Central memory CD8-positive, alpha-beta T cell (primary cell): Measurements from ENCODE around the gene PLEKHH2.
"Not testable (repeated sequence)": the region's sequence is repeated elsewhere in the genome, so short reads cannot be mapped to it uniquely, and the experiment has no call there.

ENCODE experiments used
- ATAC-seq: fragments of 150-1000 bp; cut with Tn5 transposase; replicated peaks from 2 replicates; pipeline ENCODE4 v1.10.0; 2022; ENCODE audit warnings: mild to moderate bottlenecking, moderate FRiP score, moderate number of reproducible peaks; ENCODE audit not compliant: poor library complexity, severe bottlenecking; ENCODE audit errors: extremely low read depth
- DNase-seq, 2 donors: peaks; one replicate each; pipeline ENCODE4 v3.0.0; 2021; ENCODE audit warnings: low spot score in 2 of 2
- H3K27ac Mint-ChIP-seq: one replicate; pipeline ENCODE4 v1.8.0; 2022; ENCODE audit warnings: low read depth, mild to moderate bottlenecking, moderate library complexity, mixed read lengths
- H3K27me3 Mint-ChIP-seq: one replicate; pipeline ENCODE4 v1.8.0; 2022; ENCODE audit warnings: mixed read lengths
- H3K36me3 Mint-ChIP-seq: one replicate; pipeline ENCODE4 v1.8.0; 2022; ENCODE audit warnings: mild to moderate bottlenecking, moderate library complexity, mixed read lengths; ENCODE audit not compliant: insufficient read depth
- H3K4me1 Mint-ChIP-seq: one replicate; pipeline ENCODE4 v1.8.0; 2022; ENCODE audit warnings: mixed read lengths
- H3K4me3 Mint-ChIP-seq: one replicate; pipeline ENCODE4 v1.8.0; 2022; ENCODE audit warnings: mild to moderate bottlenecking, moderate library complexity, mixed read lengths
- H3K9me3 Mint-ChIP-seq: one replicate; pipeline ENCODE4 v1.8.0; 2022; ENCODE audit warnings: mixed read lengths

The PLEKHH2 gene

GRCh38 chr2:43707255-43708015, 70.4 kb downstream of the PLEKHH2 start:
- Mint-ChIP-seq H3K4me3 (no peak overlapping the region), H3K27me3 (peaks cover 37% of the 10 kb centered on the region), H3K36me3 (no peaks in the 10 kb centered on the region), H3K27ac (no peak overlapping the region), H3K9me3 (no peaks in the 10 kb centered on the region), H3K4me1 (no peaks in the 10 kb centered on the region)
- ATAC-seq (no peak), DNase-seq (no peak)

- no peak overlapping the region for H3K4me3 Mint-ChIP-seq
- no peaks in the 10 kb centered on the region for H3K9me3 Mint-ChIP-seq
- DNase-seq (no peak), ATAC-seq (no peak)
- H3K36me3 Mint-ChIP-seq = no peaks in the 10 kb centered on the region
- peaks cover 32% of the 10 kb centered on the region for H3K27me3 Mint-ChIP-seq
- H3K4me1 Mint-ChIP-seq = no peaks in the 10 kb centered on the region
- no peak overlapping the region for H3K27ac Mint-ChIP-seq
Measured at GRCh38 chr2:43708178-43708577, 71.1 kb downstream of the PLEKHH2 start.

DNA sequence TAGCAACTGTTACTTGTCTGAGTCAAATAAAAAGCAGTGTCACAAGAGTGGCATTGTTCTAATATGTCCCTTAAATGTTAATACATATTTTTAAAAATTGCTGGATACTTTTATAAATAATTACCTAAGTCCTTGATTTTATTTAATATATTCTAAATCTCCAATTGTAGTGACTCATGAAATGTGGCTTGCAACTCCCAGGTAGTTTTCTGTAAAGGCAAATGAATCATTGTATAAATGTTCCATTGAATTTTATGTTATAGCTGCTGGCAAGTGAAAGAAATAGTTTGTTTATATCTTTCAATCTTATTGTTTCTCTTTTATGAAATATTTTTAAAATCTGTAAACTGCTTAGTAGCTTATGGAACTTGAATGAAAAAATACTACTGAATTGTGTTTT, 71.8 kb downstream of the PLEKHH2 start:
- ATAC-seq (no peak), DNase-seq (no peak)
- no peaks in the 10 kb centered on the region for H3K4me1 Mint-ChIP-seq
- H3K27me3 Mint-ChIP-seq = peaks cover 25% of the 10 kb centered on the region
- no peaks in the 10 kb centered on the region for H3K9me3 Mint-ChIP-seq
- no peaks in the 10 kb centered on the region for H3K36me3 Mint-ChIP-seq
- no peak overlapping the region for H3K27ac Mint-ChIP-seq
- H3K4me3 Mint-ChIP-seq = no peak overlapping the region

DNA sequence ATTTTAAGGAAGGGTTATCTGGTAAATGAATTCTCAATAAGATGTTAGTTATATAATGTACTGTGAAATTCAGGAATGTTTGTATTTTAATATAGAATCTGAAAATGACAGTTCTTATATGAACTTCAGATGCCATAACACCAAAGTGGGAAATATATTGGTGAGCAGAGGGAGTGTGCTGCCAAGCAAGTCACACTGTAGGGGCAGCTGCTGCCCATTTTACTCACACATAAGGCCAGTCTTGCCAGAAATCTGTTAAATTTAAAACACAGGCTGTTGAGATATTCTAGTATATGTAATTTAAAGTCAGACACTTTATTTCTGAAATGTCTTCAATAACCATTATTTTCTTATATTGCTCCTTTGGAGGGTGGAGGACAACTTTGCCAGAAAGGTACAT, 73.8 kb downstream of the PLEKHH2 start:
- Mint-ChIP-seq H3K36me3 (no peaks in the 10 kb centered on the region), H3K27me3 (peaks cover 20% of the 10 kb centered on the region), H3K4me1 (no peaks in the 10 kb centered on the region), H3K9me3 (no peaks in the 10 kb centered on the region), H3K27ac (no peak overlapping the region), H3K4me3 (no peak overlapping the region)
- DNase-seq (no peak), ATAC-seq (no peak)

GRCh38 chr2:43714164-43714563, 77.1 kb downstream of the PLEKHH2 start:
- DNase-seq (no peak), ATAC-seq (no peak)

GRCh38 chr2:43715300-43716098, 78.4 kb downstream of the PLEKHH2 start:
- Mint-ChIP-seq H3K36me3 (no peaks in the 10 kb centered on the region), H3K9me3 (no peaks in the 10 kb centered on the region), H3K27me3 (peaks cover 7% of the 10 kb centered on the region), H3K27ac (no peak overlapping the region), H3K4me3 (no peak overlapping the region), H3K4me1 (no peaks in the 10 kb centered on the region)
- no peak for ATAC-seq
- DNase-seq = no peak

More at GRCh38 chr2:43714164-43714563, 77.1 kb downstream of the PLEKHH2 start:
- Mint-ChIP-seq H3K27me3 (peaks cover 7% of the 10 kb centered on the region), H3K36me3 (no peaks in the 10 kb centered on the region), H3K4me1 (no peaks in the 10 kb centered on the region), H3K4me3 (no peak overlapping the region), H3K9me3 (no peaks in the 10 kb centered on the region), H3K27ac (no peak overlapping the region)

DNA sequence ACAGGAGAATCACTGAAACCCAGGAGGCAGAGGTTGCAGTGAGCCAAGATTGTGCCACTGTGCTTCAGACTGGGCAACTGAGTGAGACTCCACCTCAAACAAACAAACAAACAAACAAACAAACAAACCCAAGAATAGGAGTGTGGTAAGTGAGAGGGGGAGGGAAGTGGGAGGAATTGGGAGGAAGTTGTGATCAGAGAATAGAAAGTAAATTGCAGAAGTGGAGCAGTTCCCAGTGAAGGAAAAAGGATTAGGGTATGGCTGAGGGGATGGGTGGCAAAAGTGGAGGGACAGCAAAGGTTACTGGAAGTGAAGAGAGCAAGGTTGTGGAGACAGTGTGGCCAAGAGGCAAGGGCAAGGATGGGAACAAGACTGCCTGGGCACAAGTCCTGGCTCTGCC, 80.3 kb downstream of the PLEKHH2 start:
- ATAC-seq = no peak
- Mint-ChIP-seq H3K27ac (no peak overlapping the region), H3K36me3 (no peaks in the 10 kb centered on the region), H3K27me3 (peaks cover 4% of the 10 kb centered on the region), H3K4me3 (no peak overlapping the region), H3K4me1 (no peaks in the 10 kb centered on the region), H3K9me3 (no peaks in the 10 kb centered on the region)
- no peak for DNase-seq

GRCh38 chr2:43718530-43719124, 81.6 kb downstream of the PLEKHH2 start:
- no peak overlapping the region for H3K27ac Mint-ChIP-seq
- no peaks in the 10 kb centered on the region for H3K36me3 Mint-ChIP-seq
- DNase-seq = no peak
- H3K9me3 Mint-ChIP-seq = no peaks in the 10 kb centered on the region
- no peaks in the 10 kb centered on the region for H3K27me3 Mint-ChIP-seq
- ATAC-seq = no peak
- H3K4me1 Mint-ChIP-seq = no peaks in the 10 kb centered on the region
- H3K4me3 Mint-ChIP-seq = no peak overlapping the region

DNA sequence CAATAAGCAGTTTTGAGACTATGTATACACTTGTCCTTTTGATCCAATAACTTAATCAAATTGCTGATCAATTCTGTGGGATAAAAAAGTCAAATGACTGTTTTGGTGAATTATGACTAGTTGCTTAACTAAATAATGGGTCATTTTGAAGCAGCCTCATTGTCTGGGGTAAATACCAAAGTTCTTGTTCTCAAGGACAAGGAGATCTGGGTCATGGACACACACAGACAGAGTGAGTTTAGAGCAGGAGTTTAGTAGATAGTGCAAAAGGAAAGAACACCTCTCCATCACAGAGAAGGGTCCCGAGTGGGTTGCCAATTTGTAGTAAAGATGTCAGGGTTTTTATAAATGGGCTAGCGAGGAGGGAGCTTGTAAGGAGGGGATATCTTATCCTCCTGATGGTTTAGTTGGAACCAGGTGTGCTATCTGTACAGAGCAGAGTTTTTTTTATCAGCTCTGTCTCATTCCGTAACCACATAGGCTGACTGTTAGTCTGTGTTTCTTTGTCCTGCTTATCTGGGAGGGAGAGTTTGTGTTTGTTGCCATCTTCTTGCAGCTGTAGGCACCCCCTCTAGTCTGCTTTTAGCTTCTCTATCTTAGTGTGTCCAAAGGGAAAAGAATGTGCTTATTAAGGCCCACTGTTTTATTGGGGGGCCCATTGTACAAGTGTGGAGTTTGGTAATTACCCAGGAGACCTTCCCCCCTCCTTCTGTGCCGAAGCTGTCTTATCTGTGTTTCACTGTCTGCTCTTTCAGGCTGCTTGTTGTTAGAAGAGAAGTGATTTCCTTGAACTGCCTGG, 87.9 kb downstream of the PLEKHH2 start:
- Mint-ChIP-seq H3K4me3 (no peak overlapping the region), H3K9me3 (no peaks in the 10 kb centered on the region), H3K36me3 (no peaks in the 10 kb centered on the region), H3K27ac (no peak overlapping the region), H3K27me3 (no peaks in the 10 kb centered on the region), H3K4me1 (no peaks in the 10 kb centered on the region)
- DNase-seq (no peak), ATAC-seq (no peak)

DNA sequence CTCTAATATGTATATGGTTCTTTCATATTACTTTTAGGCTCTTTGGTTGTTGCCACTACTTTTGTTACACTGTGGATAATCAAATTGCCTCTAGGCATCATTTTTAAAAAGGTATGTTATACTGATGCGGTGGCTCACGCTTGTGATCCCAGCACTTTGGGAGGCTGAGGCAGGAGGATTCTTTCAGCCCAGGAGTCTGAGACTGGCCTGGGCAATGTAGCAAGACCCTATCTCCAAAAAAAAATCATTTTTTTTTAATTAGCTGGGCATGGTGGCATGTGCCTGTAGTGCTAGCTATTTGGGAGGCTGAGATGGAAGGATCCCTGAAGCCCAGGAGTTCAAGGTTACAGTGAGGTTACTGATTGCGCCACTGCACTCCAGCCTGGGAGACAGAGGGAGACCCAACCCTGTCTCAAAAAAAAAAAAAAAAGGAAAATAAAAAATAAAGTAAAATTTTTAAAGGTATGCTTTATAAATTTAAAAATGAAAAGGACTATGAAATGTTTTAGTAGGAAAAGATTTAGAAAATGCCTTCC, 88.7 kb downstream of the PLEKHH2 start:
- Mint-ChIP-seq H3K36me3 (no peaks in the 10 kb centered on the region), H3K4me3 (no peak overlapping the region), H3K27me3 (no peaks in the 10 kb centered on the region), H3K27ac (no peak overlapping the region), H3K4me1 (no peaks in the 10 kb centered on the region), H3K9me3 (no peaks in the 10 kb centered on the region)
- no peak for ATAC-seq
- DNase-seq = no peak

DNA sequence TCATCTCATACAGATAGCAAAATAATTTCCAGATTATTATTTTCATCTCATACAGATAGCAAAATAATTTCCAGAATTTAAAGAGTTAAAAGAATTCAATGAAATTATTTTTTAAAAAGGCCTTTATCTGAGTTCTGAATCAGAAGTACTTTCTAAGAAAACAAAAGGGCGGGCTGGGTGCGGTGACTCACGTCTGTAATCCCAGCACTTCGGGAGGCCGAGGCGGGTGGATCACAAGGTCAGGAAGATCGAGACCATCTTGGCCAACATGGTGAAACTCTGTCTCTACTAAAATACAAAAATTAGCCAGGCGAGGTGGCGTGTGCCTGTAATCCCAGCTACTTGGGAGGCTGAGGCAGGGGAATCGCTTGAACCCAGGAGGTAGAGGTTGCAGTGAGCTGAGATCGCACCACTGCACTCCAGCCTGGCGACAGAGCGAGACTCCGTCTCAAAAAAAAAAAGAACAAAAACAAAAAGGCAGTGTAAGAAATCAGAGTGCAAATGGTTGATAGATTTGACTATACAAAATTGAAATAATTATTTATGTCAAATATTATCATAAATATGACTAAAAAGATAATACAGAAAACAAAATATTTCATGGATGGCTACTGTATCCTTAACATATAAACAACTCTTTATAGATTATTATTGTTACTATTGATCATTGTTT, 90.0 kb downstream of the PLEKHH2 start:
- H3K4me3 Mint-ChIP-seq, H3K36me3 Mint-ChIP-seq, H3K4me1 Mint-ChIP-seq, H3K27ac Mint-ChIP-seq, H3K27me3 Mint-ChIP-seq, H3K9me3 Mint-ChIP-seq, DNase-seq, ATAC-seq: not testable (repeated sequence)

DNA sequence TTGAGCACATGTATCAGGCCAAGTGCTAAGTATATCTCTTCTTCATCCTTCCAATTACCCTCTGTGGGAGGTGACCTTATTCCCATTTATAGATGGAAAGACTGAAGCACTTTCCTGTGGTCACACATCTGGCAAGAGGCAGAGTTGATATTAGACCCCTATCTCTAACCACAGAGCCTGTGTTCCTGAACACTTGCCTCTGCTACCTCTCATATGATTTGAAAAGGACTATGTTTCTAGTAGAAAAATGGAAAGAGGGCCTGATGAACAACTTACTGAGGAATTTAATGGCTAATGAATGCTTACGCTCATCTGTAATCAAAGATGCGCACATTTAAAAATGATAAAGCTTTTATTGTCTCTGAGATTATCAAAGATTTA, 90.6 kb downstream of the PLEKHH2 start:
- no peak for ATAC-seq
- Mint-ChIP-seq H3K27me3 (no peaks in the 10 kb centered on the region), H3K4me3 (no peak overlapping the region), H3K36me3 (no peaks in the 10 kb centered on the region), H3K27ac (no peak overlapping the region), H3K4me1 (no peaks in the 10 kb centered on the region), H3K9me3 (no peaks in the 10 kb centered on the region)
- no peak for DNase-seq
